IPS DF 6.9 (cell line): ENCODE data around the gene TSPYL4.

ENCODE experiments used
- DNase-seq: peaks from one replicate; pipeline ENCODE4 v3.0.0-alpha.2; 2013; ENCODE audit warnings: low read depth, low spot score
- H3K27ac ChIP-seq: one replicate; pipeline ENCODE4 v1.5.1; 2013; ENCODE audit warnings: low read length, control low read depth
- H3K27me3 ChIP-seq: 2 replicates; pipeline ENCODE4 v1.6.1; 2013; ENCODE audit warnings: mild to moderate bottlenecking, low read length; ENCODE audit not compliant: control insufficient read depth, insufficient read depth
- H3K36me3 ChIP-seq: 2 replicates; pipeline ENCODE4 v1.6.1; 2013; ENCODE audit warnings: low read length; ENCODE audit not compliant: control insufficient read depth, insufficient read depth
- H3K4me1 ChIP-seq: 2 replicates; pipeline ENCODE4 v1.6.1; 2013; ENCODE audit warnings: low read length; ENCODE audit not compliant: control insufficient read depth, insufficient read depth
- H3K4me3 ChIP-seq: 2 replicates; pipeline ENCODE4 v1.5.1; 2013; ENCODE audit warnings: mild to moderate bottlenecking, low read length
- H3K9me3 ChIP-seq: 2 replicates; pipeline ENCODE4 v1.6.1; 2013; ENCODE audit warnings: low read length, inconsistent platforms; ENCODE audit not compliant: control insufficient read depth, insufficient read depth
- WGBS: extraction: QIAGEN DNeasy Blood & Tissue Kit; methylation state at CpG from one replicate; pipeline ENCODE4 v1.1.7; 2013; ENCODE audit warnings: mixed read lengths, missing lambda C conversion rate; ENCODE audit not compliant: insufficient read length, insufficient coverage; 5-methylcytosine and 5-hydroxymethylcytosine counted together

TSPYL4 gene

DNA sequence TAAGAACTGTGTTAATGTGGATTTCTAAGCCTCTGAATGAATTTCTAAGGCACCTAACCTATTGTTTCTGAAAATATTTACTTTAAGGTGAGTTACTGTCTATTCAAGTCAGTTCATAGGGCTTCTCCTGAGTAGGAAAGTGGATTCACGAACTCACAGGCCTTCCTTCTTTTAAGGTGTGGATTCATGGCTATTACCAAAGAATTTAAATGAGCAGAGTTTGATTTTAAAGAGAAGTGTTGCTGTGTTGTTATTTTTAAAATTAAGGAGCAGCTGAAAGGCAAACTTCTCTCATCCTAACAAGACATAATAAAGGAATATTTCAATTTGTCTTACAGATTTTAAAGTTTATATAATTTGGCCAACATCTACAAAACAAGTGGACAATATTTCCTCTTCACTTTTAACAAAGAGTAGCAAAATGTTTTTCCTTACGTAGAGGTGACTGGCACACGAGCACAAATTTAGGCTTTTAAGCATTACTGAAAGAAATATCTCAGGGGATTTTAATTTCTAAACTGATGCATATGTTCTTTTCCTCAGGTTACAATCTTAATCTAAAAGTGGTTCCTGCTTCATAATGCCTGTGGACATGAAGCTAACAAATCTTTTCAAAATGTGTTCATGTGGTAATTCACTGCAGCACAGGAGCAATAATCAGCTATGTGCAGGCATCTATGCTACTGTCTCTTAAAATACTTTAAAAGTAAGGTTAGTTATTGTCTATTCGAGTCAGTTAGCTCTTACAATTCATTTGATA is 602 bp upstream of the TSPYL4 start:
- no peak for DNase-seq
- no CpG with 5 or more reads among the region's 4 CpGs for WGBS
- Histone ChIP-seq H3K27me3 (no peaks in the 10 kb centered on the region), H3K4me1 (peaks cover 3% of the 10 kb centered on the region; the same call in 1 of the 2 replicates), H3K36me3 (no peaks in the 10 kb centered on the region), H3K9me3 (no peaks in the 10 kb centered on the region), H3K4me3 (peak overlapping the region; percentile 81; the same call in 1 of the 2 replicates), H3K27ac (no peak overlapping the region)

DNA sequence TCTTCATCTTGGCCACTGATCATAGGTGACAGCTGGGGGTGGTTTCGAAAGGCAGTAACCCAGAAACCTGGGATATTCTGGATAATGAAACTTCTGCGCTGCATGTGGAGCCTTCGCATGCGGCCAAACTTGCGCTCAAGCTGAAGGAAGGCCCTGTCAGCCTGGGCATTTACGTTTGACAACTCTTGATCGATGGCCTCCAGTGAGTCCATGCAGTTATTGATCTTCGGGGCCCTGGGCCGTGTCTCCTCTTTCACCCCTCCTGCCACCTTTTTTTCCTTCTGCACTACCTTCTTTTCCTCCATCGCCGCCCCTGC is 729 bp downstream of the TSPYL4 start:
- Histone ChIP-seq H3K4me3 (peak overlapping the region; percentile 81; the same call in 1 of the 2 replicates), H3K27ac (no peak overlapping the region), H3K36me3 (no peaks in the 10 kb centered on the region), H3K9me3 (no peaks in the 10 kb centered on the region), H3K4me1 (peaks cover 3% of the 10 kb centered on the region; the same call in 1 of the 2 replicates), H3K27me3 (no peaks in the 10 kb centered on the region)
- no peak for DNase-seq
- no CpG with 5 or more reads among the region's 11 CpGs for WGBS

DNA sequence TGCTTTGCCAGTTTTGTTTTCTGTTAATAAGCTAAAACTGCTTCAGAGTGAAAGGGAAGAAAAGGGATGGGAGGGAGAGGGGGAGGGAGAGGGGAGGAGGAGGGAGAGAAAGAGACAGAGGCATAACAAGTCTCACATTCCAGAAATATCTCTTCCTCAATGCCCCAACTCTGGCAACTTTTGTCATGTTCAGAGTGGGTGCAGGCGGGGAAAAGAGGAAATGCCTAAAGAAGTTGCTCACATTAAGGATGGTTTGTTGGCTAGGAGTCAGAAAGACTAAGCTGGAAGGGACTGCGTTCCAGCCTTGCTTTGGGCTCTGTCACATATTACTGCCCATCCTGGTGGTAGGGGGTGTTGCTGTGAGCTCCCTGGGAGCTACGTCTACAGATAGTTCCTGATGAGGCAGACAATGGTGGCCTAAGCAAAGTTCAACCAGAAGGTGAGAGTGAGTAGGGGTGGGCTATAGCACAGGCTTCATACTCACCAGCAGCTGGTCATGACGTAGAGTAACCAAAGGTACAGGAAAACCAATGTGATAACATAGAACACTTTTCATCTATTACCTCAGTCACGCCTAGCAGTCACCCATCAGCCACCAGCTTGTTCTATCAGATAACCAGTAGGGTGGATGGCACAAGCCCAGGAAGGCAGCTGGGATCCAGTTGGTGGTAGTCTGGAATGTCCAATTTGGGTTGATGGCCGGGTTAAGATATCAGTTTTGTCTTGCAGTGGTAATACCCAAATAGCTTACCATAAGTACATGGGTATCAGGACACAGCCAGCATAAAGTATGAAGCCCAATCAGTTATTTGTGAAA is 2.1 kb downstream of the TSPYL4 start:
- Histone ChIP-seq H3K36me3 (no peaks in the 10 kb centered on the region), H3K27me3 (no peaks in the 10 kb centered on the region), H3K9me3 (no peaks in the 10 kb centered on the region), H3K27ac (no peak overlapping the region), H3K4me1 (peaks cover 3% of the 10 kb centered on the region; the same call in 1 of the 2 replicates), H3K4me3 (no peak overlapping the region; the same call in 1 of the 2 replicates)
- DNase-seq = no peak
- no CpG with 5 or more reads among the region's 6 CpGs for WGBS

DNA sequence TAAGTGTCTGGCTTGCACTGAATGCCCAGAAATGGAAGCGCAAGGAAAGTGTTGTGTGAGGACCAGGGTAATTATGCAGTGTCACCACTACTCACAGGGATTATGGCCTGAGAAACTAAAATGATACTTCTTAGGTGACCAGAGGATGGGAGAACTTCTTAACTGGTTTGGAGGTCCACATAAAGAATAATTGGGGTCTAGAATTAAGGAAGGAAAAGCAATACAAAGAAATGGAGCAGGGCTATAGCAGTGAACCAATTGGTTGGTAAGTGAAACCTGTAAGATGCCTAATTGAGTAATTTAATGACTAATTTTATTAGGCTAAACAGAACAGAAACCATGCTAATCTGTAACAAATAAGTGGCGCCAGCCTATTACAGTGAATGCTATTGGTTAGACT is 5.3 kb downstream of the TSPYL4 start:
- no peak overlapping the region for H3K4me3 ChIP-seq
- no peaks in the 10 kb centered on the region for H3K27me3 ChIP-seq
- no peaks in the 10 kb centered on the region for H3K9me3 ChIP-seq
- no peak for DNase-seq
- no CpG with 5 or more reads among the region's 2 CpGs for WGBS
- peaks cover 3% of the 10 kb centered on the region; the same call in 1 of the 2 replicates for H3K4me1 ChIP-seq
- no peaks in the 10 kb centered on the region for H3K36me3 ChIP-seq
- no peak overlapping the region for H3K27ac ChIP-seq

DNA sequence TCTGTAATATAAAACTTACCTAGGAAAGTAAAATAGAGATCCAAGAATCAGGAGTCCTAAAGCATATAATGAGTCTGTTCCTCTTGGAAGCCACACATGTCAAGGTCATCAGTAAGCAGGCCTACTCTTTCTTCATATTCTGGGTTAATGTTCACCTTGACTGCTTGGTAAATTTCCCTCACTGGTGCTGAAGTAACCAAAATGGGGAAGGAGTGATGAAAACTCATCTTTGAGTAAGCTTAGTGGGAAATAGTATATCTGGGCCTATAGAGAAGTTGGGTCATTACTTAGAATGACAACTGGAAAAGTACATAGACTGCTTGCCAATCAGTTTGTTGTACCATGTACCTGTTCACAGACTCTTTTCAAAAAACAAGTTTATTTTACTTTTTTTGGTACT is 6.6 kb downstream of the TSPYL4 start:
- Histone ChIP-seq H3K4me1 (peaks cover 3% of the 10 kb centered on the region; the same call in 1 of the 2 replicates), H3K27ac (no peak overlapping the region), H3K9me3 (no peaks in the 10 kb centered on the region), H3K36me3 (no peaks in the 10 kb centered on the region), H3K4me3 (no peak overlapping the region), H3K27me3 (no peaks in the 10 kb centered on the region)
- DNase-seq = no peak

DNA sequence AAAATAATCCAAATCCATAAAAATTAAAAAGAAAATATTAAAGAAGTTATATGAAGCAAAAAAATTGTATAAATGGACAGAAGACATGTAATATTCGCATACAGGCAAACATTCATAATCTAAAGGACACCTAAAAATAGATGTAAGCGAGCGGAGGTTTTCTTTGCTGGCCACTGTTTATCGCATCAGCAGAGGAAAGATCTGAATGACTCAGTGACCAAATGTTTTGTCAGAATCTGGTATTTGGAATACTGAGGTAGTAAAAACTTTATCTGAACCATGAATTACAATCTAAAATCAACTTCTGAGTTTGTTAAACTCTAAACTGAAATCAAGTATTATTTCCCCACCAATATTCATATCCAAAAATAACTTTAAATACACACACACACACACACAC is 7.8 kb downstream of the TSPYL4 start:
- no CpG with 5 or more reads among the region's 4 CpGs for WGBS
- H3K36me3 ChIP-seq = no peaks in the 10 kb centered on the region
- DNase-seq = no peak
- no peak overlapping the region for H3K4me3 ChIP-seq
- no peaks in the 10 kb centered on the region for H3K9me3 ChIP-seq
- no peak overlapping the region for H3K27ac ChIP-seq
- H3K4me1 ChIP-seq = no peaks in the 10 kb centered on the region
- no peaks in the 10 kb centered on the region for H3K27me3 ChIP-seq

DNA sequence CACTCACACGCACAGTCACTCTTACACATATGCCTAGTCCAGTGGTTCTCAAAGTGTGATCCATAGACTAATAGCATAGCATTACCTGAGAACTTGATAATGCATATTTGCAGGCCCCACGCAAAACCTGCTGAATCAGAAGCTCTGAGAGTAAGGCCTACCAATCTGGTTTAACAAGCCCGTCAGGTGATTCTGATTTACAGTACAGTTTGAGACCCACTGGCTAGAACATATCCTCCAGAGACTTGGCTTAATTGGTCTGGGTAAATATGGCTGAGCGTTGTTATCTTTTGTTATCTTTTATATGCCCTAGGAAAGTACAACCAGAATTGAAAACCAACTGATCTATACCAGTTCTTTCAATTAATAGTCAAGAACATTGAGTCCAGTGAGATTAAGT is 9.6 kb downstream of the TSPYL4 start:
- Histone ChIP-seq H3K9me3 (no peaks in the 10 kb centered on the region), H3K4me3 (no peak overlapping the region), H3K27ac (no peak overlapping the region), H3K27me3 (no peaks in the 10 kb centered on the region), H3K36me3 (no peaks in the 10 kb centered on the region), H3K4me1 (no peaks in the 10 kb centered on the region)
- no peak for DNase-seq
- no CpG with 5 or more reads among the region's 4 CpGs for WGBS

DNA sequence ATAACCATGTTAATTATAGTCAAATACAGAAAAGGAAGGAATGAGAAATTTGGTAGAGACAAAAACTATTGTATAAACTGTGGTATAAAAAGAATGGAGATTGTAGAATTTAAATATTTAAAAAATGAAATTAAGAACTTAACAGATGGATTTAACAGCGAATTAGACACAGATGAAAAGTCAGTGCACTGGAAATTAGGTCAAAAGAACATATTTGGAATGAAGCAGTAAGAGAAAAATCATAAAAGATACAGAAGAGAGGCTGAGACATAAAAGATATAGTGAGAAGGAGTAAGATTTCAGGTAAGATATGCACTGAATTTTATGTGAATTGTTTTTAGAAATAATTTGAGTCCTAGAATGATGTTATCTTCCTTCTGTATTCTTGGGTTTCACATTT is 14.0 kb downstream of the TSPYL4 start:
- H3K4me1 ChIP-seq = no peaks in the 10 kb centered on the region
- no peaks in the 10 kb centered on the region for H3K27me3 ChIP-seq
- 100% methylated on average over 1 of the region's 1 CpG for WGBS
- H3K27ac ChIP-seq = no peak overlapping the region
- no peaks in the 10 kb centered on the region for H3K36me3 ChIP-seq
- DNase-seq = no peak
- H3K4me3 ChIP-seq = no peak overlapping the region
- no peaks in the 10 kb centered on the region for H3K9me3 ChIP-seq

DNA sequence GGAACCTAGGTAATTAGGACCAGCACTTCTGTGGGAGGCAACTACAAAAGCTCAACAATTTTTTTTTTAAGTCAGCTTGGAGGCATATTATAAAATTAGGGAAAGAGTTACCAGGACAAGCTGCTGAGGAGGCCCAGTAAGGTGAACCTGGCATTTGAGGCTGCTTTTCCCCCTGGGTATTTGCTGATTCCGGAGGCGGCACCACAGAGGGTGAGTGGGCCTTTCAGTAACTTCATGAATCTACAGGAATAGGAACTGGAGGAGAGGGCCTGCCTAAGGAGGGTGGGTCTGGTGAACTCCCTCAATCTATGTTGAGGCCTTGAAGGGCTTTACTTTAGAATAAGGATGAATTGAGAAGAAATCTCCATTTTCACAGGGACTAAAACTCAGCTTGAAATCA is 14.6 kb downstream of the TSPYL4 start:
- H3K4me1 ChIP-seq = no peaks in the 10 kb centered on the region
- no peaks in the 10 kb centered on the region for H3K9me3 ChIP-seq
- H3K27me3 ChIP-seq = no peaks in the 10 kb centered on the region
- no peak overlapping the region for H3K4me3 ChIP-seq
- WGBS = no CpG with 5 or more reads among the region's 2 CpGs
- no peaks in the 10 kb centered on the region for H3K36me3 ChIP-seq
- no peak overlapping the region for H3K27ac ChIP-seq
- no peak for DNase-seq

DNA sequence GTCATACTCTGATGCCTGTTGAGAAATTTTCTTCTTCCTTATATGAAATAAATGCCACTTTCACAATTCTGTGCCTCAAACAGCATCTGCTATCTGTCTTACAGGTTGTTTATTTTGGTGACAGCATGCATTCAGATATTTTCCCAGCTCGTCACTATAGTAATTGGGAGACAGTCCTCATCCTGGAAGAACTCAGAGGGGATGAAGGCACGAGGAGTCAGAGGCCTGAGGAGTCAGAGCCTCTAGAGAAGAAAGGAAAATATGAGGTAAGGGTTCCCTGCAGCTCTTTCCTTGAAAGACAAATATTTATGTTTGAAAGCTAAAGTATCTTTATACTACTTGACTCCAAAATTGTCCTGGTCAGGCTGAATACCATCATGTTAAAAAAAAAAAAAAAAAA is 15.8 kb downstream of the TSPYL4 start:
- no peaks in the 10 kb centered on the region for H3K9me3 ChIP-seq
- H3K4me1 ChIP-seq = no peaks in the 10 kb centered on the region
- H3K4me3 ChIP-seq = no peak overlapping the region
- no peaks in the 10 kb centered on the region for H3K27me3 ChIP-seq
- no peak for DNase-seq
- H3K27ac ChIP-seq = no peak overlapping the region
- H3K36me3 ChIP-seq = no peaks in the 10 kb centered on the region
- WGBS = no CpG with 5 or more reads among the region's 2 CpGs
